Vagina (tissue), 2 donors: ENCODE data around the gene PTP4A2.

ENCODE experiments used
- POLR2A ChIP-seq, 2 donors: fragments of 450-650 bp; IDR thresholded peaks; one replicate each; pipeline ENCODE4 v1.6.1; 2017; ENCODE audit warnings: antibody characterized with exemption in 2 of 2, mild to moderate bottlenecking in 2 of 2, moderate library complexity in 2 of 2
- POLR2AphosphoS5 ChIP-seq, 2 donors: sonication (generic); formaldehyde crosslinking; IDR thresholded peaks; one replicate each; pipeline ENCODE4 v1.9.0; 2017; ENCODE audit warnings: antibody characterized with exemption in 2 of 2, mild to moderate bottlenecking in 2 of 2, low read depth in 1 of 2; ENCODE audit not compliant: insufficient read depth in 1 of 2
- TF ChIP-seq, protein P1 (sequence below), 3 experiments: fragments of 450-650 bp in 2 of 3; fragments of 200-600 bp in 1 of 3; sonication (generic) in 1 of 3; IDR thresholded peaks; one replicate each; pipeline ENCODE4 v1.5.1; 2017 to 2019; ENCODE audit warnings: antibody characterized with exemption in 3 of 3, mild to moderate bottlenecking in 2 of 3, moderate library complexity in 2 of 3

DNA sequence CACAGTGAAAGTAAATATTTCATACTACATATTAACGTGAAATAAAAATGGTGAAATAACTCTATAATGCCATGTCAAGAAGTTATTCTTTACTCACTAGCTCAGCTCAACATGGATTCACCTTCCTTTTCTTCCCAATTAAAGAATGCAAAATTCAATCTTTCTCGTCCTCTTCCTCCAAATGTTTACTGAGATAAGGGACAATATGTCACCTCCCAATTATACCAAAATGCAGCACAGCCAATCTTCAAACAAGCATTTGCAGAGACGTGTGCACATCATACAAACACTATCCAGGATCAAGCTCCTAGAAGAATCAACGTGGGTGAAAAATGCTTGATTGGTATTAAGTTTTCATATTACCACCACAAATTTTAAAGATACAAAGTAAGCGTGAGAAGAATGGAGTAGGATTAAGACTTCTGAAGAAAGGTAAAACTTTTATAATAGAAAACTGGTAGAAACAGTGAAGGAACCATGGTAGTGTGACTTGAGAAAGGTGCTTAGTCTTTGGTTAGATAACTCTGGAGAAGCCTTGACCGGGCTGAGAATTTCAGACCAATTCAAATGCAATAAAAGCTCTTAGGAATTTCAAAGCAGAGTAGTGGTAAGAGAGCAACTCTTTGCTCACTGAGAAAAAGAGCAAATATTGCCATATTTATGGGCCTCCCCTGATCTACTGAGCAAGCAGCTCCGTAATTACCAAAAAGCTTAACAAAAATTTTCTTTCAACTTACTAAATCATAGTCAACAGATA lies 7.2 kb downstream of the PTP4A2 start:
- TF ChIP-seq, protein P1, sequence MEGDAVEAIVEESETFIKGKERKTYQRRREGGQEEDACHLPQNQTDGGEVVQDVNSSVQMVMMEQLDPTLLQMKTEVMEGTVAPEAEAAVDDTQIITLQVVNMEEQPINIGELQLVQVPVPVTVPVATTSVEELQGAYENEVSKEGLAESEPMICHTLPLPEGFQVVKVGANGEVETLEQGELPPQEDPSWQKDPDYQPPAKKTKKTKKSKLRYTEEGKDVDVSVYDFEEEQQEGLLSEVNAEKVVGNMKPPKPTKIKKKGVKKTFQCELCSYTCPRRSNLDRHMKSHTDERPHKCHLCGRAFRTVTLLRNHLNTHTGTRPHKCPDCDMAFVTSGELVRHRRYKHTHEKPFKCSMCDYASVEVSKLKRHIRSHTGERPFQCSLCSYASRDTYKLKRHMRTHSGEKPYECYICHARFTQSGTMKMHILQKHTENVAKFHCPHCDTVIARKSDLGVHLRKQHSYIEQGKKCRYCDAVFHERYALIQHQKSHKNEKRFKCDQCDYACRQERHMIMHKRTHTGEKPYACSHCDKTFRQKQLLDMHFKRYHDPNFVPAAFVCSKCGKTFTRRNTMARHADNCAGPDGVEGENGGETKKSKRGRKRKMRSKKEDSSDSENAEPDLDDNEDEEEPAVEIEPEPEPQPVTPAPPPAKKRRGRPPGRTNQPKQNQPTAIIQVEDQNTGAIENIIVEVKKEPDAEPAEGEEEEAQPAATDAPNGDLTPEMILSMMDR (IDR thresholded peaks at IDR 0.05) = no peak
- TF ChIP-seq POLR2AphosphoS5 (IDR thresholded peaks at IDR 0.05; ENCODE audit: insufficient read depth in 1 of 2, low read depth in 1 of 2) (no peak), POLR2A (IDR thresholded peaks at IDR 0.05) (no peak)
